Suprapubic skin (tissue), 4 donors: Measurements from ENCODE around the gene FARS2. TPM values are rescaled to one million over a fixed set of nuclear protein-coding genes. Genes with fewer than 3 reads are reported as not detected.

Source experiments
- DNase-seq, 2 donors: peaks; one replicate each; pipeline ENCODE4 v3.0.0-alpha.2; 2019; ENCODE audit warnings: low spot score in 2 of 2
- H3K27ac ChIP-seq: fragments of 200-600 bp; sonication (generic); one replicate; pipeline ENCODE4 v1.5.1; 2019
- H3K27me3 ChIP-seq: fragments of 200-600 bp; sonication (generic); one replicate; pipeline ENCODE4 v1.5.1; 2019
- H3K36me3 ChIP-seq: fragments of 200-600 bp; sonication (generic); one replicate; pipeline ENCODE4 v1.5.1; 2019
- H3K4me1 ChIP-seq: fragments of 200-600 bp; sonication (generic); one replicate; pipeline ENCODE4 v1.5.1; 2019
- H3K4me3 ChIP-seq: fragments of 200-600 bp; sonication (generic); one replicate; pipeline ENCODE4 v1.5.1; 2019; ENCODE audit warnings: mild to moderate bottlenecking
- H3K9me3 ChIP-seq: fragments of 200-600 bp; sonication (generic); one replicate; pipeline ENCODE4 v1.5.1; 2019
- EP300 ChIP-seq: sonication (generic); formaldehyde crosslinking; IDR thresholded peaks from one replicate; pipeline ENCODE4 v1.6.1; 2017; ENCODE audit warnings: antibody characterized with exemption
- POLR2A ChIP-seq, 2 donors: fragments of 450-650 bp; IDR thresholded peaks; one replicate each; pipeline ENCODE4 v1.6.1; 2017; ENCODE audit warnings: antibody characterized with exemption in 2 of 2, mild to moderate bottlenecking in 2 of 2, moderate library complexity in 2 of 2
- POLR2AphosphoS5 ChIP-seq, 3 donors: sonication (generic); formaldehyde crosslinking; IDR thresholded peaks; one replicate each; pipeline ENCODE4 v1.6.1; 2017; ENCODE audit warnings: antibody characterized with exemption in 3 of 3
- WGBS: methylation state at CpG from one replicate; pipeline ENCODE4 v1.1.5; 2018; 5-methylcytosine and 5-hydroxymethylcytosine counted together
- total RNA-seq, 4 donors: library from RNA; depleted of rRNA; stranded (reverse); fragments of >200 nt; gene quantifications; one replicate each; pipeline ENCODE4 v1.1.0, GENCODE V29; 2016
- TF ChIP-seq, protein P1 (sequence below), 2 donors: fragments of 200-600 bp in 1 of 2; fragments of 450-650 bp in 1 of 2; sonication (generic) in 1 of 2; IDR thresholded peaks; one replicate each; pipeline ENCODE4 v1.5.1; 2016 to 2019; ENCODE audit warnings: antibody characterized with exemption in 2 of 2, mild to moderate bottlenecking in 1 of 2, moderate library complexity in 1 of 2

Gene FARS2
- total RNA-seq, 4 donors from 2014 or later: 15.0 to 22.4 (median 20.1) TPM

DNA sequence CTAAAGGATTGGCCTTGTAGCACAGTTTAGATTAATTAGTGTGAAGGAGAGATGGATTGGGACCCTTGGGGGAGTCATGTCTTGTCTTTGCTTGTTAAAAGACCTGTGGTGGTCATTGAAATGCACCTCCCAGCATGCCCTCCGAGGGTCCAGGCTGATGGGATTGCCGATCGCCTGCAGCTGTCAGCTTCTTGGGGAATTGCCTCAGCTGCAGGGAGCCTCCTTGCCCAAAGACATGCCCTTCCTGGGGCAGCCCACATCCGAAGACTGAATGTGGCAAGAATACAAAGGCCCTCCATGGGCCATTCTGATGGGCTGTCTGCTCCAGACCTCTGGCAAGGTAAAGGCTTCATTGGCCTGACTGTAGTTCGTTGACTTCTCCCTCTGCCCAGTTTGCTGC lies 150.7 kb downstream of the FARS2 start:
- Histone ChIP-seq H3K9me3 (no peaks in the 10 kb centered on the region), H3K27ac (no peak overlapping the region), H3K4me1 (peaks cover 3% of the 10 kb centered on the region), H3K4me3 (no peak overlapping the region), H3K36me3 (no peaks in the 10 kb centered on the region), H3K27me3 (no peaks in the 10 kb centered on the region)
- WGBS: 76% methylated on average over 5 of the region's 5 CpGs
- no peak for TF ChIP-seq POLR2AphosphoS5 (IDR thresholded peaks at IDR 0.05)
- no peak for DNase-seq

DNA sequence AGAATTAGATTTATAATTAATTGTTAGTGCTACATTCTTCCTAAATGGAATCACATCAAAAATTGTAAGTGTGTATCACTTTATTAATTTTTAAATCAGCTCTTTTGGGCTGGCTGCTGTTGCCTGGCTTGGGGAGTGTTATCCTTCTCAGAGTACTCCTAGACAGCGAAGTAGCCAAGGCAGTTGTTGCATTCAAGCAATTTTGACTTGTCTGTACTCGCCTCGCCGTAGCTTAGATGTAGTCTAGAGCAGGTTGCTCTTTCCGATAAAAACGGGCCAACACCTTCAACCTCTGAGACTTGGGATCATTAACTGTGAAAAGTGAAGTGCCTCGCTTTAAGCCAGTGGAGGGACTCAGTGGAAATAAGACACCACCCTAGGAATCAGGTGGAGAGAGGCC lies 151.3 kb downstream of the FARS2 start:
- TF ChIP-seq POLR2A (IDR thresholded peaks at IDR 0.05) (no peak), POLR2AphosphoS5 (IDR thresholded peaks at IDR 0.05) (no peak), EP300 (no peak)
- WGBS: 67% methylated on average over 7 of the region's 7 CpGs
- Histone ChIP-seq H3K36me3 (no peaks in the 10 kb centered on the region), H3K9me3 (no peaks in the 10 kb centered on the region), H3K4me1 (peaks cover 3% of the 10 kb centered on the region), H3K27me3 (no peaks in the 10 kb centered on the region), H3K27ac (no peak overlapping the region), H3K4me3 (no peak overlapping the region)
- DNase-seq: no peak

DNA sequence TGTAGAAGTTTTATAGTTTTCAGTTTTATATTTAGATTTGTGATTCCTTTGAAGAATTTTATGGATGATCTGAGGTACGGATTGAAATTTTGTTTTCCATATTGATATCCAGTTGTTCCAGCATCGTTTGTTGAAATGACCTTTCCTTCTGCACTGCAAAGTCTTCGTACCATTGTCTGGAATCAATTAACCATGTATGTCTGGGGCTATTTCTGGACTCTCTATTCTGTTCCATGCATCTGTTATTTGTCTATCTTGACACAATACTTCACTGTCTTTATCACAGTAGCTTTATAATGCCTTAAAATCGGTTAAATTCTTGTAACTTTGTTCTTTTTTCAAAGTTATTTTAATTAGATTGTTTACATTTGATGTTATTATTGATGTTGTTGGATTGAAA lies 154.9 kb downstream of the FARS2 start:
- H3K27me3 ChIP-seq: no peaks in the 10 kb centered on the region
- H3K27ac ChIP-seq: no peak overlapping the region
- H3K4me3 ChIP-seq: no peak overlapping the region
- TF ChIP-seq POLR2A (IDR thresholded peaks at IDR 0.05) (no peak), EP300 (no peak), POLR2AphosphoS5 (IDR thresholded peaks at IDR 0.05) (no peak)
- TF ChIP-seq, protein P1, sequence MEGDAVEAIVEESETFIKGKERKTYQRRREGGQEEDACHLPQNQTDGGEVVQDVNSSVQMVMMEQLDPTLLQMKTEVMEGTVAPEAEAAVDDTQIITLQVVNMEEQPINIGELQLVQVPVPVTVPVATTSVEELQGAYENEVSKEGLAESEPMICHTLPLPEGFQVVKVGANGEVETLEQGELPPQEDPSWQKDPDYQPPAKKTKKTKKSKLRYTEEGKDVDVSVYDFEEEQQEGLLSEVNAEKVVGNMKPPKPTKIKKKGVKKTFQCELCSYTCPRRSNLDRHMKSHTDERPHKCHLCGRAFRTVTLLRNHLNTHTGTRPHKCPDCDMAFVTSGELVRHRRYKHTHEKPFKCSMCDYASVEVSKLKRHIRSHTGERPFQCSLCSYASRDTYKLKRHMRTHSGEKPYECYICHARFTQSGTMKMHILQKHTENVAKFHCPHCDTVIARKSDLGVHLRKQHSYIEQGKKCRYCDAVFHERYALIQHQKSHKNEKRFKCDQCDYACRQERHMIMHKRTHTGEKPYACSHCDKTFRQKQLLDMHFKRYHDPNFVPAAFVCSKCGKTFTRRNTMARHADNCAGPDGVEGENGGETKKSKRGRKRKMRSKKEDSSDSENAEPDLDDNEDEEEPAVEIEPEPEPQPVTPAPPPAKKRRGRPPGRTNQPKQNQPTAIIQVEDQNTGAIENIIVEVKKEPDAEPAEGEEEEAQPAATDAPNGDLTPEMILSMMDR (IDR thresholded peaks at IDR 0.05): no peak
- H3K9me3 ChIP-seq: no peaks in the 10 kb centered on the region
- no peaks in the 10 kb centered on the region for H3K36me3 ChIP-seq
- DNase-seq: no peak
- H3K4me1 ChIP-seq: peaks cover 3% of the 10 kb centered on the region
- 76% methylated on average over 4 of the region's 4 CpGs for WGBS

DNA sequence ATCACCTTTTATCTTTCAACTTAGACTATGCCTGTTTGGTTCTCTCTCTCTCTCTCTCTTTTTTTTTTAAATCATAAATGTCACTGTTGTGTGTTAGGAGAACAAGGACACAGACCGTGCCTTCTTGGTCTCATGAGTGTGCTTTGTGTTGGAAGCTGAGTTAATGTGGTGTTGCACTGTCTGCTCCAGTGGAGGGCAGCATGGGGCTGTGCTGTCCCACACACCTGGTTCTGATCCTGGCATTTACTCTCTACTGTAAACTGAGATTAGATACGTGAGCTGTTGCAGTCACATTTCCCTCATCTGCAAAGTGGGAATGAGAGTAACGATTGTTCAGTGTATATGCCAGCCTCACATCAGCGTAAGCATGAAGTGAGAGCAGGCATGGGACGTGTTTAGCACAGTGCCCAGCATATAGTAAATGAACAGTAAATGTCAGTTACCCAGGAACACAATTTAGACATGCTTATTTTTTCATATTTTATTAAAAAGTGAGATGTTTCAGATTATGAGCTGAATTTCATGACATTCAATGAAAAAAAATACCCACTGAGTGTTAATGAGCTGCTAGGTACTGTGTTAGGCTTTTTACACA lies 161.1 kb downstream of the FARS2 start:
- no peak overlapping the region for H3K27ac ChIP-seq
- H3K27me3 ChIP-seq: no peaks in the 10 kb centered on the region
- no peaks in the 10 kb centered on the region for H3K4me1 ChIP-seq
- 78% methylated on average over 5 of the region's 5 CpGs for WGBS
- DNase-seq: no peak
- H3K36me3 ChIP-seq: no peaks in the 10 kb centered on the region
- TF ChIP-seq, protein P1 (IDR thresholded peaks at IDR 0.05): peak in 1 of 2 donors; percentile 29
- TF ChIP-seq POLR2A (IDR thresholded peaks at IDR 0.05): no peak
- no peaks in the 10 kb centered on the region for H3K9me3 ChIP-seq
- no peak overlapping the region for H3K4me3 ChIP-seq

DNA sequence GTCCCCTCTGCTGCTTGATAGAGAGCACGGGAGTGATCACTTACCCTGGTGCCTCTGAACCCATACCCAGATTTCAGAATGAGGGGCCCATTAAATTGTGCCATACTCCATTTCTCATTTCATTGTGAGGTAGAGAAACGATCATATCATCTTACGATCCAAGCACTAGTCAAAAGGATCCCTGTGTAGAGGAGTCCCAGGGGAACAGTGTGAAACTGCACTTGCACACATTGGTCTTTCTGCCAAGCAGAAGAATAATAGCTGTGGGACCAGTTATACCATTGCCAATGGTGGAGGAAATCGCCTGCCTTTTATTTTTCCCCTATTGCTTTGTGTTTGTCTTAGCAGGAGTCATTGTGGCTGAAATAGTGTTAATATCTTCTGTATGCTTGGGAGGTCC lies 161.9 kb downstream of the FARS2 start:
- H3K27me3 ChIP-seq: no peaks in the 10 kb centered on the region
- no peak overlapping the region for H3K27ac ChIP-seq
- no peaks in the 10 kb centered on the region for H3K4me1 ChIP-seq
- no peaks in the 10 kb centered on the region for H3K9me3 ChIP-seq
- TF ChIP-seq POLR2AphosphoS5 (IDR thresholded peaks at IDR 0.05) (no peak), POLR2A (IDR thresholded peaks at IDR 0.05) (no peak), EP300 (no peak)
- TF ChIP-seq, protein P1 (IDR thresholded peaks at IDR 0.05): no peak
- no peak for DNase-seq
- no peaks in the 10 kb centered on the region for H3K36me3 ChIP-seq
- WGBS: 93% methylated on average over 4 of the region's 4 CpGs
- H3K4me3 ChIP-seq: no peak overlapping the region

DNA sequence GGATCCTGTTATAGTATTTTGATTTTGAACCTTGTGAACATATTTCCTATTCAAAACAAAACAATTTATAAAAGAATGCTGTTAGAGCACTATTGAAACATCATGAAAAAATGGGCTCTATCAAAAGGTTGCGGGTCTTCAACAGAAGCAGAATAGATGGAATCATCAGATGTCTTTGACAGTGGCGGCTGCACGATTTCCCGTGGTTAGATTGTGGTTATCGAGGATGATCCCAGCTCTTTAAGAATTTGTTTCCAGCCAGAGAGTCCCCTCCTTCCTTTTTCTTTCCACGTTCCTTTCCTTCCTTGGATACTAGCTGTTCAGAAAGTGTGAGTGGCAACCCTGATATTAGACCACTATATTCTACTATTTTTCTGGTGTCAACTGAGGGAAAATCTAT lies 163.4 kb downstream of the FARS2 start:
- 90% methylated on average over 6 of the region's 6 CpGs for WGBS

More for the DNA sequence above, 163.4 kb downstream of the FARS2 start:
- Histone ChIP-seq H3K36me3 (no peaks in the 10 kb centered on the region), H3K4me3 (no peak overlapping the region), H3K27me3 (no peaks in the 10 kb centered on the region), H3K9me3 (no peaks in the 10 kb centered on the region), H3K4me1 (no peaks in the 10 kb centered on the region), H3K27ac (no peak overlapping the region)
- TF ChIP-seq, protein P1 (IDR thresholded peaks at IDR 0.05): no peak
- TF ChIP-seq POLR2A (IDR thresholded peaks at IDR 0.05) (no peak), EP300 (no peak), POLR2AphosphoS5 (IDR thresholded peaks at IDR 0.05) (no peak)
- no peak for DNase-seq
